MM.1S (cell line): Measurements from ENCODE around the gene ST3GAL3.
"Not testable (repeated sequence)": the region's sequence is repeated elsewhere in the genome, so short reads cannot be mapped to it uniquely, and the experiment has no call there.

ENCODE experiments used
- DNase-seq: peaks from one replicate; pipeline ENCODE4 v3.0.0-alpha.2; 2015
- H2AFZ ChIP-seq: fragments of 300-600 bp; sonication (generic); 2 replicates; pipeline ENCODE4 v1.6.0; 2016; ENCODE audit warnings: antibody characterized with exemption, low read length
- H3F3A ChIP-seq: fragments of 300-600 bp; sonication (generic); 2 replicates; pipeline ENCODE4 v1.6.1; 2016; ENCODE audit warnings: mild to moderate bottlenecking, antibody characterized with exemption, low read length, moderate library complexity, mixed read lengths; ENCODE audit not compliant: insufficient read depth
- H3K27ac ChIP-seq: fragments of 300-600 bp; sonication (generic); 2 replicates; pipeline ENCODE4 v1.5.1; 2016; ENCODE audit warnings: mild to moderate bottlenecking, low read length
- H3K27me3 ChIP-seq: fragments of 300-600 bp; sonication (generic); replicated peaks from 2 replicates; pipeline ENCODE4 v1.6.0; 2016; ENCODE audit warnings: low read length; ENCODE audit not compliant: insufficient read depth
- H3K36me3 ChIP-seq: fragments of 300-600 bp; sonication (generic); replicated peaks from 2 replicates; pipeline ENCODE4 v1.6.1; 2016; ENCODE audit warnings: mild to moderate bottlenecking, low read length, mixed read lengths; ENCODE audit not compliant: insufficient read depth
- H3K4me1 ChIP-seq: fragments of 300-600 bp; sonication (generic); 2 replicates; pipeline ENCODE4 v1.6.1; 2016; ENCODE audit warnings: low read length, mixed read lengths
- H3K4me2 ChIP-seq: fragments of 300-600 bp; sonication (generic); 2 replicates; pipeline ENCODE4 v1.6.0; 2016; ENCODE audit warnings: low read depth, low read length
- H3K4me3 ChIP-seq: fragments of 300-600 bp; sonication (generic); 2 replicates; pipeline ENCODE4 v1.5.1; 2016; ENCODE audit warnings: low read length, mixed read lengths
- H3K79me2 ChIP-seq: fragments of 300-600 bp; sonication (generic); 2 replicates; pipeline ENCODE4 v1.6.1; 2016; ENCODE audit warnings: mixed run types, low read length, mixed read lengths
- H3K9ac ChIP-seq: fragments of 300-600 bp; sonication (generic); 2 replicates; pipeline ENCODE4 v1.6.1; 2016; ENCODE audit warnings: low read length, mixed read lengths
- H3K9me2 ChIP-seq: fragments of 300-600 bp; sonication (generic); replicated peaks from 2 replicates; pipeline ENCODE4 v1.6.1; 2016; ENCODE audit warnings: mild to moderate bottlenecking, low read length, mixed read lengths; ENCODE audit not compliant: insufficient read depth
- H3K9me3 ChIP-seq: fragments of 300-600 bp; sonication (generic); replicated peaks from 2 replicates; pipeline ENCODE4 v1.6.1; 2016; ENCODE audit warnings: mild to moderate bottlenecking, low read length, mixed read lengths; ENCODE audit not compliant: insufficient read depth
- H4K20me1 ChIP-seq: fragments of 300-600 bp; sonication (generic); 2 replicates; pipeline ENCODE4 v1.6.1; 2016; ENCODE audit warnings: mild to moderate bottlenecking, low read length, moderate library complexity, mixed read lengths; ENCODE audit not compliant: insufficient read depth
- EZH2 ChIP-seq: fragments of 300-600 bp; sonication (generic); optimal IDR thresholded peaks from 2 replicates; pipeline ENCODE3; 2017; ENCODE audit warnings: low read depth, mild to moderate bottlenecking, antibody characterized with exemption, low read length, mixed read lengths
- EZH2phosphoT487 ChIP-seq: fragments of 300-600 bp; sonication (generic); IDR thresholded peaks from 2 replicates; pipeline ENCODE4 v1.6.1; 2018; ENCODE audit warnings: antibody characterized with exemption, low read length
- TF ChIP-seq, protein P1 (sequence below): fragments of 300-600 bp; sonication (generic); IDR thresholded peaks from 2 replicates; pipeline ENCODE4 v1.5.1; 2016; ENCODE audit warnings: antibody characterized with exemption, low read length, mixed read lengths

Gene ST3GAL3

GRCh38 chr1:43776043-43776761, 68.9 kb downstream of the ST3GAL3 start:
- no peak for DNase-seq
- Histone ChIP-seq H3F3A (no peaks in the 10 kb centered on the region), H3K36me3 (no peaks in the 10 kb centered on the region), H3K27ac (no peak overlapping the region), H3K27me3 (no peaks in the 10 kb centered on the region), H2AFZ (no peak overlapping the region), H3K9me3 (no peaks in the 10 kb centered on the region), H3K4me1 (no peaks in the 10 kb centered on the region), H3K9me2 (no peaks in the 10 kb centered on the region), H4K20me1 (no peaks in the 10 kb centered on the region), H3K4me2 (no peak overlapping the region), H3K4me3 (no peak overlapping the region), H3K79me2 (no peaks in the 10 kb centered on the region), H3K9ac (no peak overlapping the region)
- TF ChIP-seq, protein P1, sequence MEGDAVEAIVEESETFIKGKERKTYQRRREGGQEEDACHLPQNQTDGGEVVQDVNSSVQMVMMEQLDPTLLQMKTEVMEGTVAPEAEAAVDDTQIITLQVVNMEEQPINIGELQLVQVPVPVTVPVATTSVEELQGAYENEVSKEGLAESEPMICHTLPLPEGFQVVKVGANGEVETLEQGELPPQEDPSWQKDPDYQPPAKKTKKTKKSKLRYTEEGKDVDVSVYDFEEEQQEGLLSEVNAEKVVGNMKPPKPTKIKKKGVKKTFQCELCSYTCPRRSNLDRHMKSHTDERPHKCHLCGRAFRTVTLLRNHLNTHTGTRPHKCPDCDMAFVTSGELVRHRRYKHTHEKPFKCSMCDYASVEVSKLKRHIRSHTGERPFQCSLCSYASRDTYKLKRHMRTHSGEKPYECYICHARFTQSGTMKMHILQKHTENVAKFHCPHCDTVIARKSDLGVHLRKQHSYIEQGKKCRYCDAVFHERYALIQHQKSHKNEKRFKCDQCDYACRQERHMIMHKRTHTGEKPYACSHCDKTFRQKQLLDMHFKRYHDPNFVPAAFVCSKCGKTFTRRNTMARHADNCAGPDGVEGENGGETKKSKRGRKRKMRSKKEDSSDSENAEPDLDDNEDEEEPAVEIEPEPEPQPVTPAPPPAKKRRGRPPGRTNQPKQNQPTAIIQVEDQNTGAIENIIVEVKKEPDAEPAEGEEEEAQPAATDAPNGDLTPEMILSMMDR: no peak
- TF ChIP-seq EZH2: no peak

DNA sequence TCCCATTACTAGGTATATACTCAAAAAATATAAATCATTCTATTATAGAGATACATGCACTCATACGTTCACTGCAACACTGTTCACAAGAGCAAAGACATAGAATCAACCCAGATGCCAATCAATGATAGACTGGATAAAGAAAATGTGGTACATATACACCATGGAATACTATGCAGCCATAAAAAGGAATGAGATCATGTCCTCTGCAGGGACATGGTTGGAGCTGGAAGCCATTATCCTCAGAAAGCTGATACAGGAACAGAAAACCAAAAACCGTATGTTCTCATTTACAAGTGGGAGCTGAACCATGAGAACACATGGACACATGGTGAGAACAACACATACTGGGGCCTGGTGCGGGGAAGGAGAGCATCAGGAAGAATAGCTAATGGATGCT, 70.6 kb downstream of the ST3GAL3 start:
- H3K36me3 ChIP-seq, H3K79me2 ChIP-seq, H3K4me3 ChIP-seq, H4K20me1 ChIP-seq, H3K27me3 ChIP-seq, H3F3A ChIP-seq, H2AFZ ChIP-seq, H3K9me2 ChIP-seq, H3K9me3 ChIP-seq, DNase-seq, H3K9ac ChIP-seq, H3K27ac ChIP-seq, H3K4me2 ChIP-seq, H3K4me1 ChIP-seq: not testable (repeated sequence)

- H3K36me3 ChIP-seq: no peaks in the 10 kb centered on the region
- TF ChIP-seq EZH2: no peak
- no peak for TF ChIP-seq EZH2phosphoT487
- TF ChIP-seq, protein P1: peak; percentile 9; the same call in 1 of the 2 replicates
- no peaks in the 10 kb centered on the region for H3F3A ChIP-seq
- H3K27me3 ChIP-seq: no peaks in the 10 kb centered on the region
- no peaks in the 10 kb centered on the region for H4K20me1 ChIP-seq
- no peak overlapping the region for H2AFZ ChIP-seq
- H3K9me2 ChIP-seq: no peaks in the 10 kb centered on the region
- H3K9me3 ChIP-seq: no peaks in the 10 kb centered on the region
- no peak overlapping the region for H3K9ac ChIP-seq
- no peak overlapping the region for H3K4me3 ChIP-seq
- DNase-seq: no peak
- peaks cover 16% of the 10 kb centered on the region for H3K4me1 ChIP-seq
- no peaks in the 10 kb centered on the region for H3K79me2 ChIP-seq
- H3K4me2 ChIP-seq: no peak overlapping the region
- H3K27ac ChIP-seq: no peak overlapping the region
Observed at GRCh38 chr1:43779266-43779665, 71.9 kb downstream of the ST3GAL3 start.

- H3K79me2 ChIP-seq: no peaks in the 10 kb centered on the region
- no peaks in the 10 kb centered on the region for H3K36me3 ChIP-seq
- TF ChIP-seq, protein P1: no peak
- TF ChIP-seq EZH2: no peak
- TF ChIP-seq EZH2phosphoT487: no peak
- H4K20me1 ChIP-seq: no peaks in the 10 kb centered on the region
- no peak overlapping the region for H3K27ac ChIP-seq
- no peaks in the 10 kb centered on the region for H3K9me2 ChIP-seq
- no peak for DNase-seq
- H3K9me3 ChIP-seq: no peaks in the 10 kb centered on the region
- H3K9ac ChIP-seq: no peak overlapping the region
- H3K27me3 ChIP-seq: no peaks in the 10 kb centered on the region
- H3K4me2 ChIP-seq: no peak overlapping the region
- no peak overlapping the region for H2AFZ ChIP-seq
- H3K4me3 ChIP-seq: no peak overlapping the region
- peaks cover 16% of the 10 kb centered on the region for H3K4me1 ChIP-seq
- H3F3A ChIP-seq: no peaks in the 10 kb centered on the region
Observed at GRCh38 chr1:43779805-43780403, 72.6 kb downstream of the ST3GAL3 start.
